ENCODE results near the gene URB1. TPM values are rescaled to one million over a fixed set of nuclear protein-coding genes. Genes with fewer than 3 reads are reported as not detected.
"Not testable (repeated sequence)": the region's sequence is repeated elsewhere in the genome, so short reads cannot be mapped to it uniquely, and the experiment has no call there.

URB1 gene
- total RNA-seq, 1 experiment from 2014 or later, result 17.1 TPM

GRCh38 chr21:32312976-32313375, 79.8 kb downstream of the URB1 start:
- no peaks in the 10 kb centered on the region for H3K9me3 Mint-ChIP-seq (ENCODE audit: unreplicated experiment)
- no peaks in the 10 kb centered on the region for H3K27me3 ChIP-seq (replicated peaks; ENCODE audit: control insufficient read depth, insufficient read depth, low read length)
- no peaks in the 10 kb centered on the region for H3K36me3 ChIP-seq (ENCODE audit: control insufficient read depth, insufficient read depth, low read length)
- peaks cover 36% of the 10 kb centered on the region for H3K36me3 Mint-ChIP-seq (ENCODE audit: insufficient read depth, unreplicated experiment)
- no peak for TF ChIP-seq CTCF (IDR thresholded peaks at IDR 0.05; ENCODE audit: insufficient read depth in 1 of 2, low read depth in 1 of 2, low read length in 1 of 2, severe bottlenecking in 1 of 2, unreplicated experiment in 1 of 2)
- no peaks in the 10 kb centered on the region for H3K4me1 ChIP-seq
- H3K27ac Mint-ChIP-seq (ENCODE audit: unreplicated experiment), result no peak overlapping the region
- H3K4me1 Mint-ChIP-seq (ENCODE audit: low read depth, unreplicated experiment), result no peaks in the 10 kb centered on the region
- intact Hi-C loops (cut with micrococcal nuclease; ENCODE audit: unreplicated experiment), result no loop called here
- no peak overlapping the region for H3K4me3 Mint-ChIP-seq (ENCODE audit: unreplicated experiment)
- no peak overlapping the region for H3K4me3 ChIP-seq (ENCODE audit: low read depth, low read length)
- DNase-seq, result no peak
- BruUV-seq (replicated peaks), result no TSS peak
- H3K27me3 Mint-ChIP-seq (ENCODE audit: insufficient read depth, unreplicated experiment), result no peaks in the 10 kb centered on the region
- ChIA-PET POLR2A (no interaction called here), CTCF (no interaction called here)
- H3K9me3 ChIP-seq, result no peaks in the 10 kb centered on the region

- TF ChIP-seq CTCF (IDR thresholded peaks at IDR 0.05; ENCODE audit: insufficient read depth in 1 of 2, low read depth in 1 of 2, low read length in 1 of 2, severe bottlenecking in 1 of 2, unreplicated experiment in 1 of 2), result no peak
- BruUV-seq (replicated peaks), result no TSS peak
- intact Hi-C loops (cut with micrococcal nuclease; ENCODE audit: unreplicated experiment), result no loop called here
- CTCF ChIA-PET, result interaction anchor here (0.6 kb wide), 1 partner anchor 89 kb away, joined by 7 read pairs; no protein-coding TSS in a partner anchor
- no peaks in the 10 kb centered on the region for H3K4me1 ChIP-seq
- Mint-ChIP-seq H3K27ac (ENCODE audit: unreplicated experiment) (no peak overlapping the region), H3K4me3 (ENCODE audit: unreplicated experiment) (no peak overlapping the region), H3K36me3 (ENCODE audit: insufficient read depth, unreplicated experiment) (peaks cover 30% of the 10 kb centered on the region), H3K4me1 (ENCODE audit: low read depth, unreplicated experiment) (no peaks in the 10 kb centered on the region), H3K27me3 (ENCODE audit: insufficient read depth, unreplicated experiment) (no peaks in the 10 kb centered on the region), H3K9me3 (ENCODE audit: unreplicated experiment) (no peaks in the 10 kb centered on the region)
- no peaks in the 10 kb centered on the region for H3K9me3 ChIP-seq
- H3K27me3 ChIP-seq (replicated peaks; ENCODE audit: control insufficient read depth, insufficient read depth, low read length), result no peaks in the 10 kb centered on the region
- H3K4me3 ChIP-seq (ENCODE audit: low read depth, low read length), result no peak overlapping the region
- POLR2A ChIA-PET, result no interaction called here
- no peak for DNase-seq
- no peaks in the 10 kb centered on the region for H3K36me3 ChIP-seq (ENCODE audit: control insufficient read depth, insufficient read depth, low read length)
Measured at GRCh38 chr21:32312326-32312725, 80.5 kb downstream of the URB1 start.

GRCh38 chr21:32311621-32312020, 81.2 kb downstream of the URB1 start:
- intact Hi-C loops (cut with micrococcal nuclease; ENCODE audit: unreplicated experiment), result no loop called here
- no peak for DNase-seq
- CTCF ChIA-PET, result interaction anchor here (0.6 kb wide), 1 partner anchor 90 kb away, joined by 7 read pairs; no protein-coding TSS in a partner anchor
- TF ChIP-seq CTCF (IDR thresholded peaks at IDR 0.05; ENCODE audit: insufficient read depth in 1 of 2, low read depth in 1 of 2, low read length in 1 of 2, severe bottlenecking in 1 of 2, unreplicated experiment in 1 of 2), result no peak
- H3K4me3 Mint-ChIP-seq (ENCODE audit: unreplicated experiment), result no peak overlapping the region
- H3K27me3 Mint-ChIP-seq (ENCODE audit: insufficient read depth, unreplicated experiment), result no peaks in the 10 kb centered on the region
- no peaks in the 10 kb centered on the region for H3K4me1 Mint-ChIP-seq (ENCODE audit: low read depth, unreplicated experiment)
- Histone ChIP-seq H3K4me3 (ENCODE audit: low read depth, low read length) (no peak overlapping the region), H3K27me3 (replicated peaks; ENCODE audit: control insufficient read depth, insufficient read depth, low read length) (no peaks in the 10 kb centered on the region), H3K4me1 (no peaks in the 10 kb centered on the region), H3K9me3 (no peaks in the 10 kb centered on the region), H3K36me3 (ENCODE audit: control insufficient read depth, insufficient read depth, low read length) (no peaks in the 10 kb centered on the region)
- H3K36me3 Mint-ChIP-seq (ENCODE audit: insufficient read depth, unreplicated experiment), result peaks cover 36% of the 10 kb centered on the region
- H3K9me3 Mint-ChIP-seq (ENCODE audit: unreplicated experiment), result no peaks in the 10 kb centered on the region
- no TSS peak for BruUV-seq (replicated peaks)
- POLR2A ChIA-PET, result no interaction called here
- no peak overlapping the region for H3K27ac Mint-ChIP-seq (ENCODE audit: unreplicated experiment)

- BruUV-seq (replicated peaks); H3K4me1 ChIP-seq; H3K9me3 ChIP-seq; H3K4me1 Mint-ChIP-seq (ENCODE audit: low read depth, unreplicated experiment); H3K36me3 ChIP-seq (ENCODE audit: control insufficient read depth, insufficient read depth, low read length); H3K4me3 ChIP-seq (ENCODE audit: low read depth, low read length); POLR2A ChIA-PET; H3K27ac Mint-ChIP-seq (ENCODE audit: unreplicated experiment); H3K9me3 Mint-ChIP-seq (ENCODE audit: unreplicated experiment); H3K27me3 ChIP-seq (replicated peaks; ENCODE audit: control insufficient read depth, insufficient read depth, low read length); DNase-seq; H3K4me3 Mint-ChIP-seq (ENCODE audit: unreplicated experiment); H3K27me3 Mint-ChIP-seq (ENCODE audit: insufficient read depth, unreplicated experiment); CTCF ChIA-PET; intact Hi-C loops (cut with micrococcal nuclease; ENCODE audit: unreplicated experiment): not testable (repeated sequence)
- H3K36me3 Mint-ChIP-seq (ENCODE audit: insufficient read depth, unreplicated experiment), result peaks cover 43% of the 10 kb centered on the region
Measured at GRCh38 chr21:32310976-32311375, 81.8 kb downstream of the URB1 start.
